ENCODE data around the gene ADCY9.

Gene ADCY9

GRCh38 chr16:3912897-3913296, 203.3 kb downstream of the ADCY9 start:
- no peak for DNase-seq (ENCODE audit: low spot score)
